Mesenchymal stem cell (in vitro differentiated cells and primary cell): ENCODE results near the gene DNASE2.

Source experiments
- DNase-seq: peaks from one replicate; pipeline ENCODE4 v3.0.0-alpha.2; 2013
- H2AFZ ChIP-seq: one replicate; pipeline ENCODE4 v1.6.1; 2013; ENCODE audit warnings: low read depth, mild to moderate bottlenecking, control low read depth, inconsistent platforms, low read length, moderate library complexity
- H2AK5ac ChIP-seq: 2 replicates; pipeline ENCODE4 v1.6.1; 2013; ENCODE audit warnings: low read length, moderate library complexity, mild to moderate bottlenecking, inconsistent platforms; ENCODE audit not compliant: severe bottlenecking
- H2BK120ac ChIP-seq: one replicate; pipeline ENCODE4 v1.6.1; 2013; ENCODE audit warnings: low read depth, mild to moderate bottlenecking, inconsistent platforms, low read length, moderate library complexity
- H2BK12ac ChIP-seq, 2 experiments: one replicate each; pipeline ENCODE4 v1.6.1; 2013; ENCODE audit warnings: inconsistent platforms in 2 of 2, low read length in 2 of 2, mild to moderate bottlenecking in 2 of 2, moderate library complexity in 2 of 2, control low read depth in 1 of 2
- H2BK15ac ChIP-seq: one replicate; pipeline ENCODE4 v1.6.1; 2013; ENCODE audit warnings: mild to moderate bottlenecking, low read depth, inconsistent platforms; ENCODE audit not compliant: poor library complexity, severe bottlenecking
- H2BK5ac ChIP-seq: 2 replicates; pipeline ENCODE4 v1.6.1; 2013; ENCODE audit warnings: low read depth, mild to moderate bottlenecking, low read length, control low read depth, inconsistent platforms; ENCODE audit not compliant: poor library complexity, severe bottlenecking
- H3K14ac ChIP-seq, 2 experiments: one replicate each; pipeline ENCODE4 v1.6.1; 2013; ENCODE audit warnings: inconsistent platforms in 2 of 2, low read length in 2 of 2, control low read depth in 1 of 2, mild to moderate bottlenecking in 1 of 2, moderate library complexity in 1 of 2
- H3K18ac ChIP-seq, 2 experiments: one replicate each; pipeline ENCODE4 v1.6.1; 2013; ENCODE audit warnings: inconsistent platforms in 2 of 2, low read length in 2 of 2, control low read depth in 1 of 2, low read depth in 1 of 2, mild to moderate bottlenecking in 1 of 2
- H3K23ac ChIP-seq, 2 experiments: one replicate each; pipeline ENCODE4 v1.6.1; 2013; ENCODE audit warnings: inconsistent platforms in 2 of 2, low read length in 2 of 2, mild to moderate bottlenecking in 2 of 2, moderate library complexity in 2 of 2, control low read depth in 1 of 2
- H3K27ac ChIP-seq: 2 replicates; pipeline ENCODE4 v1.5.1; 2013; ENCODE audit warnings: mild to moderate bottlenecking, moderate library complexity, low read length, control low read depth, inconsistent platforms; ENCODE audit not compliant: poor library complexity, severe bottlenecking
- H3K27me3 ChIP-seq, 2 experiments: 2 replicates each; pipeline versions ENCODE4 v1.6.1 to v1.7.0; 2013; ENCODE audit warnings: low read length in 2 of 2, mild to moderate bottlenecking in 2 of 2, moderate library complexity in 2 of 2, control low read depth in 1 of 2, inconsistent platforms in 1 of 2; ENCODE audit not compliant: control insufficient read depth in 1 of 2, insufficient read depth in 1 of 2
- H3K36me3 ChIP-seq, 2 experiments: 2 replicates each; pipeline versions ENCODE4 v1.6.1 to v1.7.0; 2013; ENCODE audit warnings: low read length in 2 of 2, control low read depth in 1 of 2, inconsistent platforms in 1 of 2, low read depth in 1 of 2, mild to moderate bottlenecking in 1 of 2; ENCODE audit not compliant: insufficient read depth in 2 of 2, control insufficient read depth in 1 of 2
- H3K4ac ChIP-seq, 2 experiments: one replicate each; pipeline ENCODE4 v1.6.1; 2013; ENCODE audit warnings: inconsistent platforms in 2 of 2, low read length in 2 of 2, mild to moderate bottlenecking in 2 of 2, moderate library complexity in 2 of 2, control low read depth in 1 of 2, low read depth in 1 of 2
- H3K4me1 ChIP-seq: 2 replicates; pipeline ENCODE4 v1.6.1; 2013; ENCODE audit warnings: low read depth, low read length, control low read depth; ENCODE audit not compliant: control insufficient read depth, insufficient read depth
- H3K4me2 ChIP-seq: 2 replicates; pipeline ENCODE4 v1.6.1; 2013; ENCODE audit warnings: low read length, mild to moderate bottlenecking, inconsistent platforms; ENCODE audit not compliant: poor library complexity, severe bottlenecking
- H3K4me3 ChIP-seq, 2 experiments: 2 replicates each; pipeline versions ENCODE4 v1.5.1 to v1.7.0; 2013; ENCODE audit warnings: low read length in 2 of 2, mild to moderate bottlenecking in 2 of 2, control low read depth in 1 of 2, low read depth in 1 of 2; ENCODE audit not compliant: insufficient read depth in 1 of 2
- H3K79me1 ChIP-seq: replicated peaks from 2 replicates; pipeline ENCODE4 v1.6.1; 2013; ENCODE audit warnings: mild to moderate bottlenecking, control low read depth, low read length, inconsistent platforms; ENCODE audit not compliant: poor library complexity, severe bottlenecking
- H3K9ac ChIP-seq: 2 replicates; pipeline ENCODE4 v1.7.0; 2013; ENCODE audit warnings: mild to moderate bottlenecking, low read length, moderate library complexity
- H3K9me3 ChIP-seq: 2 replicates; pipeline ENCODE4 v1.7.0; 2013; ENCODE audit warnings: mild to moderate bottlenecking, low read length; ENCODE audit not compliant: control insufficient read depth
- H4K8ac ChIP-seq: one replicate; pipeline ENCODE4 v1.6.1; 2013; ENCODE audit warnings: inconsistent platforms, mild to moderate bottlenecking, low read length, moderate library complexity
- H4K91ac ChIP-seq: one replicate; pipeline ENCODE4 v1.6.1; 2013; ENCODE audit warnings: mild to moderate bottlenecking, low read length, inconsistent platforms
- WGBS: methylation state at CpG from one replicate; pipeline ENCODE4 v1.1.7; 2013; ENCODE audit warnings: mixed read lengths; 5-methylcytosine and 5-hydroxymethylcytosine counted together

Gene DNASE2

GRCh38 chr19:12913851-12914690 lies 32.8 kb upstream of the DNASE2 start:
- Histone ChIP-seq H3K18ac (no peak overlapping the region), H3K4ac (no peak overlapping the region), H3K27me3 (peaks cover 0 to 4% of the 10 kb centered on the region in 2 experiments)

GRCh38 chr19:12913011-12913561 lies 31.8 kb upstream of the DNASE2 start:
- peak; percentile 6 for DNase-seq
- Histone ChIP-seq H3K27ac (no peak overlapping the region), H4K91ac (no peak overlapping the region)

More at GRCh38 chr19:12913851-12914690, 32.8 kb upstream of the DNASE2 start:
- DNase-seq = no peak
- H3K79me1 ChIP-seq = no peaks in the 10 kb centered on the region
- H2BK15ac ChIP-seq = no peak overlapping the region
- no peak overlapping the region for H3K9ac ChIP-seq
- peaks cover 6% of the 10 kb centered on the region for H3K4me1 ChIP-seq
- no peak overlapping the region for H2BK120ac ChIP-seq
- no peaks in the 10 kb centered on the region for H3K36me3 ChIP-seq
- no peak overlapping the region for H2AK5ac ChIP-seq
- H3K9me3 ChIP-seq = no peaks in the 10 kb centered on the region
- no peak overlapping the region for H3K4me3 ChIP-seq
- 91% methylated on average over 12 of the region's 12 CpGs for WGBS
- peak overlapping the region; percentile 28 for H4K8ac ChIP-seq
- no peak overlapping the region for H2BK12ac ChIP-seq
- H2BK5ac ChIP-seq = no peak overlapping the region
- no peak overlapping the region for H2AFZ ChIP-seq
- no peak overlapping the region for H4K91ac ChIP-seq
- H3K14ac ChIP-seq = no peak overlapping the region
- no peak overlapping the region for H3K27ac ChIP-seq
- H3K4me2 ChIP-seq = no peak overlapping the region
- H3K23ac ChIP-seq = no peak overlapping the region

GRCh38 chr19:12912571-12912970 lies 31.3 kb upstream of the DNASE2 start:
- no peak overlapping the region for H3K27ac ChIP-seq
- H2BK120ac ChIP-seq = no peak overlapping the region
- no peaks in the 10 kb centered on the region for H3K36me3 ChIP-seq
- H4K8ac ChIP-seq = no peak overlapping the region
- peak overlapping the region in 1 of 2 experiments; percentile 42 for H3K4me3 ChIP-seq
- H3K4me2 ChIP-seq = no peak overlapping the region
- H3K9ac ChIP-seq = peak overlapping the region; percentile 44
- H3K4ac ChIP-seq = no peak overlapping the region
- H2BK5ac ChIP-seq = no peak overlapping the region
- no peak overlapping the region for H4K91ac ChIP-seq
- no peaks in the 10 kb centered on the region for H3K9me3 ChIP-seq
- H3K79me1 ChIP-seq = no peaks in the 10 kb centered on the region
- no peak overlapping the region for H3K18ac ChIP-seq
- H3K4me1 ChIP-seq = peaks cover 3% of the 10 kb centered on the region
- DNase-seq = no peak
- H2AK5ac ChIP-seq = no peak overlapping the region
- 88% methylated on average over 4 of the region's 4 CpGs for WGBS
- peaks cover 0 to 4% of the 10 kb centered on the region in 2 experiments for H3K27me3 ChIP-seq
- no peak overlapping the region for H3K14ac ChIP-seq
- H2BK12ac ChIP-seq = no peak overlapping the region
- H3K23ac ChIP-seq = no peak overlapping the region
- H2AFZ ChIP-seq = no peak overlapping the region
- no peak overlapping the region for H2BK15ac ChIP-seq

More at GRCh38 chr19:12913011-12913561, 31.8 kb upstream of the DNASE2 start:
- Histone ChIP-seq H3K4me1 (peaks cover 3% of the 10 kb centered on the region), H3K4me3 (peak overlapping the region in 1 of 2 experiments; percentile 42), H2BK120ac (no peak overlapping the region), H3K36me3 (no peaks in the 10 kb centered on the region), H3K9ac (peak overlapping the region; percentile 44), H3K9me3 (no peaks in the 10 kb centered on the region), H3K79me1 (no peaks in the 10 kb centered on the region), H3K27me3 (peaks cover 0 to 4% of the 10 kb centered on the region in 2 experiments), H2BK5ac (no peak overlapping the region), H2AFZ (peak overlapping the region; percentile 56), H3K18ac (no peak overlapping the region), H2BK12ac (peak overlapping the region in 1 of 2 experiments; percentile 54), H2AK5ac (no peak overlapping the region), H2BK15ac (no peak overlapping the region), H3K4ac (peak overlapping the region in 1 of 2 experiments; percentile 20), H3K4me2 (peak overlapping the region; percentile 8), H4K8ac (peak overlapping the region; percentile 55), H3K14ac (no peak overlapping the region), H3K23ac (peak overlapping the region in 1 of 2 experiments; percentile 63)
- 41% methylated on average over 21 of the region's 22 CpGs for WGBS

GRCh38 chr19:12907166-12907565 lies 25.9 kb upstream of the DNASE2 start:
- H2AK5ac ChIP-seq = no peak overlapping the region
- H2BK5ac ChIP-seq = no peak overlapping the region
- H3K14ac ChIP-seq = no peak overlapping the region
- H3K9ac ChIP-seq = no peak overlapping the region
- no peak overlapping the region for H4K91ac ChIP-seq
- no peaks in the 10 kb centered on the region for H3K36me3 ChIP-seq
- no peaks in the 10 kb centered on the region for H3K4me1 ChIP-seq
- no peak overlapping the region for H4K8ac ChIP-seq
- no peak overlapping the region for H2BK12ac ChIP-seq
- no peak overlapping the region for H3K4me3 ChIP-seq
- H3K79me1 ChIP-seq = no peaks in the 10 kb centered on the region
- no peak overlapping the region for H3K18ac ChIP-seq
- H3K4me2 ChIP-seq = no peak overlapping the region
- H3K27ac ChIP-seq = no peak overlapping the region
- H3K23ac ChIP-seq = peak overlapping the region in 1 of 2 experiments; percentile 77
- H2BK120ac ChIP-seq = no peak overlapping the region
- WGBS = 92% methylated on average over 9 of the region's 9 CpGs
- no peaks in the 10 kb centered on the region for H3K27me3 ChIP-seq
- no peak overlapping the region for H2BK15ac ChIP-seq
- no peak for DNase-seq
- no peaks in the 10 kb centered on the region for H3K9me3 ChIP-seq
- H3K4ac ChIP-seq = no peak overlapping the region
- no peak overlapping the region for H2AFZ ChIP-seq
